Measurements from ENCODE around the gene CD109.

CD109 gene

DNA sequence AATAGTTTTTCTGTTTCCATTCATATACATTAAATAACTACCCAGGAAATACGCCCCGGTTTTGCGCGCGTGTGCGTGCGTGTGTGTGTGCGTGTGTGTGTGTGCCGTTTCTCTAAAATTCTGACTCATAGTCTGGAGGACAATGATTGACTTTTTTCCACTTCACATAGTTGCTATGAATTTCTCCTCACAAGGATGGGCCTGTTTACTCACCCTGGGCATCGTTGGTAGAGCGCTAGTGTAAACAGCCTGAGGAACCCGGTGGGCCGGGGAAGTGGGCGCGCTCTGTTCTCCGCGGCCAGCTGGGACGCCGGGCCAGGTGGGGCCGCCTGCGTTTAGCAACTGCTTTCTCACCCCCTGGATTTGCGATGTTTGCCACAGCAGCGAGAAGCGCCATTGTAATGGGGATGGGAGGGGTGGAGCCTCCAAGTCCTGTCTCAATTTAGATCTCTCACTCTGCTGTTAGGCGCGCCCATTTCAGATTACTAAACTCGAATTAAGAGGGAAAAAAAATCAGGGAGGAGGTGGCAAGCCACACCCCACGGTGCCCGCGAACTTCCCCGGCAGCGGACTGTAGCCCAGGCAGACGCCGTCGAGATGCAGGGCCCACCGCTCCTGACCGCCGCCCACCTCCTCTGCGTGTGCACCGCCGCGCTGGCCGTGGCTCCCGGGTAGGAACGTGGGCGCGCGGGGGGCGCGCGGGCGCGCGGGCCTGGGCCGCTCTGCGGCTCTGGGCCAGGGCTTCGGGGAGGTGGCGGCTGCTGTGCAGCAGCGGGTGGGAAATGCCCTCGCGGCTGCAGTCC is at the start of gene CD109:
Gene CD109 (plus strand): TSS at position 585 of the 803 bp plus-strand sequence. CDS start 13 bp downstream, at position 598.
- TF ChIP-seq, protein P1, sequence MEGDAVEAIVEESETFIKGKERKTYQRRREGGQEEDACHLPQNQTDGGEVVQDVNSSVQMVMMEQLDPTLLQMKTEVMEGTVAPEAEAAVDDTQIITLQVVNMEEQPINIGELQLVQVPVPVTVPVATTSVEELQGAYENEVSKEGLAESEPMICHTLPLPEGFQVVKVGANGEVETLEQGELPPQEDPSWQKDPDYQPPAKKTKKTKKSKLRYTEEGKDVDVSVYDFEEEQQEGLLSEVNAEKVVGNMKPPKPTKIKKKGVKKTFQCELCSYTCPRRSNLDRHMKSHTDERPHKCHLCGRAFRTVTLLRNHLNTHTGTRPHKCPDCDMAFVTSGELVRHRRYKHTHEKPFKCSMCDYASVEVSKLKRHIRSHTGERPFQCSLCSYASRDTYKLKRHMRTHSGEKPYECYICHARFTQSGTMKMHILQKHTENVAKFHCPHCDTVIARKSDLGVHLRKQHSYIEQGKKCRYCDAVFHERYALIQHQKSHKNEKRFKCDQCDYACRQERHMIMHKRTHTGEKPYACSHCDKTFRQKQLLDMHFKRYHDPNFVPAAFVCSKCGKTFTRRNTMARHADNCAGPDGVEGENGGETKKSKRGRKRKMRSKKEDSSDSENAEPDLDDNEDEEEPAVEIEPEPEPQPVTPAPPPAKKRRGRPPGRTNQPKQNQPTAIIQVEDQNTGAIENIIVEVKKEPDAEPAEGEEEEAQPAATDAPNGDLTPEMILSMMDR (IDR thresholded peaks at IDR 0.05; ENCODE audit: borderline replicate concordance, insufficient read depth, low read depth, low read length): no peak
- H3K4me3 ChIP-seq (ENCODE audit: low read depth, low read length): peak within 1 kb of the TSS; percentile 46

DNA sequence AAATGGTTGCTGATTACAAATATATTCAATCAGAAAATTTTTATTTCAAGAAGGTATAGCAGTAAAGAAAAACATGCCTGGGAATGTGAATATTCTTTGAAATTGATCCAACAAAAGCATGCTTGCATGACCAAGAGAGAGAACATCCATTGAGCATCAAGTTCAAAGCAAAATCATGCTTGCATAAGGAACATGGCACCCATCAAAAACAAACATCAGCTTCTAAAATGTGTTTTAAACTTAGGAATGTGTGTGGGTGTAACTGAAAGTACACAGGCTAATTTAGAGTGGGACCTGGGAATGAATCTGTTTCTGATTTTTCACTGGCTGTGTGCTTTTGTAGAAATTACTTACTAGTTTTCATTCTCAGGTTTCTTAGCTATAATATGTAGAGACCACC is 47.8 kb upstream of the CD109 start:
- no peak overlapping the region for H3K4me3 ChIP-seq (ENCODE audit: low read depth, low read length)
- TF ChIP-seq, protein P1 (IDR thresholded peaks at IDR 0.05; ENCODE audit: borderline replicate concordance, insufficient read depth, low read depth, low read length): no peak

DNA sequence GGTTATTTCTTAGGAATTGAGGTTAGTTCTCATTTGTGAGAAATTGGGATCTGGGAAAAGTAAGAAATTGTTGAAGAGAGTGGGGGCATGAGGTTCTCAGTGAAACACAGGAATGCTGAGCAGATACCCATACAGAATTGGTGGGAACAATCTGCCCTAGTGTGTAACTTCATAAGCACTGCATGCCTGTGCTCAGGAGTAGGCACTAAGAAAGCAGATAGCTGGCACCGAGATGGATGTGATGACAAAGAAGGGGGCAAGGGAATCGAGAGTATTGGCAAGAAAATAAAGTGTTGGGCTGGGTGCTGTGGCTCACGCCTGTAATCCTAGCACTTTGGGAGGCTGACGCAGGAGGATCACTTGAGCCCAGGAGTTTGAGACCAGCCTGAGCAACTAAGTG is 46.2 kb upstream of the CD109 start:
- TF ChIP-seq, protein P1 (IDR thresholded peaks at IDR 0.05; ENCODE audit: borderline replicate concordance, insufficient read depth, low read depth, low read length): no peak
- no peak overlapping the region for H3K4me3 ChIP-seq (ENCODE audit: low read depth, low read length)

DNA sequence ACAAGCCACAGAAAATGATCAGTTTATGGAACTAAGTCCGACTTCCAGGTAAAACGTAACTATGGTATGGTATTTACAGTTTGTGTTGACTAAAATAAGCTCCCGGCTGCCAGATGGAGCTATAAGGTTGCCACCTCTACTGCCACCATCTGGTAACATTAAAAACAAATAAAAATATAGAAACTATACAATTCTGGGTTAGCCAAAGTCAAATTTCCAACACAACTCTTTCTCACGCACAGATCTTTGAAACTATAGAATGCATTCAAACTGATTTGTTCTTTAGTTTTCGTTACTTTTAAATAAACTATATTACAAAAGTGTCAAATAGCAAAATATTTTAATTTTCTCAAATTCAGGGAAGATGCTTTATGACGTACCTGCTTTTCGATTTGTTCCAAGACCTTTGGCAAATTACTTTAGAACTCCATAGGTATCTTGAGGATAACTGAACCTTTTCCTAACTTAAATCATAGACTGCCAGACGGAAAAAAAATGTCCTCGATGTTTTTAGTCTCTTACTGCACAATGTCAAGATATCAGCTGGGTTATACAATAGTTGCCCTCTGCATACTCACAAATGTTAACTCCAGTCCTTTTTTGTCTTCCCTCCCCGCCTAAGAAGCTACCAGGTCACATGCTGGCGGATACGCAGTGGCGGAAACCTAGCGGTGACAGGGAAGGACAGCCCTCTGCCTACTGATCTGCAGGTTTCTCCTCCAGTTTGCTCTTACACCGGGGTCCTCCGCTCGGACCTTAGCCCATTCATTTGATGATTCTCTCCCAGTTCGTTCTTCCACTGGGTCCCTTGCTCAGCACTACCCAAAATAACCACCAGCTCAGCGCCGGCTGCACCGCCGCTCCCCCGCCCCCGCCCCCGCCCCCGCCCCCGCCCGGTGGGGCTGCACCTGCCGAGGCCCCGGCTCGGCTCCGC is 43.1 kb upstream of the CD109 start:
- peak overlapping the region; percentile 95 for H3K4me3 ChIP-seq (ENCODE audit: low read depth, low read length)
- TF ChIP-seq, protein P1 (IDR thresholded peaks at IDR 0.05; ENCODE audit: borderline replicate concordance, insufficient read depth, low read depth, low read length): peak; percentile 31; the same call in 1 of the 2 replicates

DNA sequence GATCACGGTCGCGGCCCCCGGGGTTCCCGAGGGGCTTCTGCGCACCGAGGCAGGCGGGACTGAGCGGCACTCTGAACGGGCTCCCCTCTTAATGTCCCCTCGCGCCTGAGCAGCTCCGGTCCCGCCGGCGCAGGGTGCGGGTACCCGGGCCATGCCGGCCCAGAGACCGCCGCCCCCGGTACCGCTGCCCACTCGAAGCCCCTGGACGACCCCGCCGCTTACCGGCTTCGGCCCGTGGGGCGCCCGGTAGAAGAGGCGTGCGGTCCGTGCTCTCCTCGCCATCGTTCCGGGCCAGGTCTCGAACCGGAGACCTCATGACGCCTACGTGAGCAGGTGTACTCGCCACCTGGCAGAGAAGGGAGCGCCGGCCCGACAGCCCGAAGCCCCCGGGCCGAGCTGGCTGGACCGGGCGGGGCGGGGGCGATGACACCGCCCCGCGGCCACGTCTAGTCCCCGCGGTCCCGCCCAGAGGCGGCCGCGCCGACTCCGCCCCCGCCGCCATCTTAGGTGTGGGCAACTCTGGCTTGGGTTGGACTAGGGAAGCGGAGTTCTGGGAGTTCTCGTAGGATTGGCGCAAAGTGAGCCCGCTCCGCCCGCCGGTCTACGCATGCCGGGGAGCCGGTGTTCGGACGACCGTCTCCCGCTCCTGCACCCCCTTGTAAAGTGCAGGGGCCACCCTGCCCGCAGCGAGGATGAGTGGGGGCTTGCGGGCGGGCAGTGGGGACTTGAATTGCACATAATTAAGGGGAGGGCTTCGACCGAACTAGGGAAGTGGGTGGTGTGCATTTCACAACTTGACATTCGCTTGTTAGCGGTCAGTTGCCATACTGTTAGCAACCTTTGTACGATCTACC is 42.2 kb upstream of the CD109 start, which contains the start of gene SLC17A5:
Gene SLC17A5 (minus strand): TSS at position 422 of the 854 bp plus-strand sequence. CDS start 106 bp downstream, at position 316.
- TF ChIP-seq, protein P1 (IDR thresholded peaks at IDR 0.05; ENCODE audit: borderline replicate concordance, insufficient read depth, low read depth, low read length): no peak
- H3K4me3 ChIP-seq (ENCODE audit: low read depth, low read length): peak within 1 kb of the TSS; percentile 95

DNA sequence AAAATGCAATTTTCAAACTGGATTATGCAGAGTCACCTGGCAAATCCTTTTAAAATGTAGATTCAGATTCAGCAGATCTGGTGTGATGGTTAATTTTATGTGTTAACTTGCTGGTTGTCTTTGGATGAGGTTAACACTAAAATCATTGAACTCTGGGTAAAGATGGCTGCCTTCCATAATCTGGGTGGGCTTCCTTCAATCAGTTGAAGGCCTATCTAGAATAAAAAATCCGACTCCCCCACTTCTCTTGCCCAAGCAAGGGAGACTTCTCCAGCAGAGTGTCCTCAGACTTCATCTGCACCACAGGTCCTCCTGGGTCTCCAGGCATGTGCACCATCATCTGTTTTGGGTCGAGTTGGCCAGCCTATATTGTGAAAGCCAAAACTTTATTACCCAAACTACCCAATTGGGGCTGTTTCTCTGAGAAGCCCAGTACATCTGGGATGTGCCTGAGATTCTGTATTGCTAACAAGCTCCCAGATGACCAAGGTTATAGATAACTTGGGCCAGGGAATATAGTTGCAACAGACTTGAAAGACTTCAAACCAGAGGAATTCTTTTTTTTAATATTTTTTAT is 40.6 kb upstream of the CD109 start:
- TF ChIP-seq, protein P1 (IDR thresholded peaks at IDR 0.05; ENCODE audit: borderline replicate concordance, insufficient read depth, low read depth, low read length): no peak
- H3K4me3 ChIP-seq (ENCODE audit: low read depth, low read length): no peak overlapping the region

All from GM12875 (cell line).